B cell (primary cell): ENCODE measurements around the gene RAB11FIP3. TPM values are rescaled to one million over a fixed set of nuclear protein-coding genes. Genes with fewer than 3 reads are reported as not detected.

Experiments used
- ATAC-seq: fragments of 200-7000 bp; cut with Tn5 transposase; one replicate; pipeline ENCODE4 v1.10.0; 2021; ENCODE audit warnings: low read depth, mild to moderate bottlenecking, moderate number of reproducible peaks, moderate library complexity
- CTCF ChIA-PET: fragments of 350-600 bp; sonication (Branson Sonifier 250); formaldehyde crosslinking; loops from one replicate; lab custom pipeline; 2021; ENCODE audit warnings: antibody characterized with exemption, inconsistent platforms; lab: Charles Lee
- POLR2A ChIA-PET: fragments of 350-600 bp; sonication (Branson Sonifier 250); formaldehyde crosslinking; loops from one replicate; lab custom pipeline; 2021; ENCODE audit warnings: antibody characterized with exemption; lab: Charles Lee
- DNase-seq: peaks from one replicate; pipeline ENCODE4 v3.0.0; 2013
- H2AFZ ChIP-seq: 2 replicates; pipeline ENCODE4 v1.6.1; 2012; ENCODE audit warnings: mild to moderate bottlenecking, low read depth, low read length; ENCODE audit not compliant: insufficient read depth, poor library complexity, severe bottlenecking
- H3K27ac ChIP-seq, 2 donors: 1 replicate in 1 of 2; 2 replicates in 1 of 2; pipeline ENCODE4 v1.5.1; 2012 to 2013; ENCODE audit warnings: low read length in 2 of 2, mild to moderate bottlenecking in 2 of 2, moderate library complexity in 1 of 2
- H3K27me3 ChIP-seq, 4 experiments: fragments of 200-600 bp in 1 of 4; sonication (generic) in 1 of 4; replicated peaks in 1 of 4; 1 replicate in 2 of 4; 2 replicates in 2 of 4; pipeline versions ENCODE4 v1.6.1 to v1.7.0; 2013 to 2016; ENCODE audit warnings: low read length in 3 of 4, mild to moderate bottlenecking in 2 of 4, mixed read lengths in 1 of 4, moderate library complexity in 1 of 4; ENCODE audit not compliant: insufficient read depth in 4 of 4, control insufficient read depth in 3 of 4; ENCODE audit errors: control extremely low read depth in 1 of 4
- H3K36me3 ChIP-seq, 2 experiments: replicated peaks in 1 of 2; 1 replicate in 1 of 2; 2 replicates in 1 of 2; pipeline versions ENCODE4 v1.6.1 to v1.7.1; 2013; ENCODE audit warnings: low read length in 1 of 2; ENCODE audit not compliant: insufficient read depth in 2 of 2, control insufficient read depth in 1 of 2; ENCODE audit errors: control extremely low read depth in 1 of 2, extremely low read depth in 1 of 2
- H3K4me1 ChIP-seq, 2 donors: fragments of 200-600 bp in 1 of 2; sonication (generic) in 1 of 2; 1 replicate in 1 of 2; 2 replicates in 1 of 2; pipeline versions ENCODE4 v1.5.1 to v1.6.1; 2013 to 2017; ENCODE audit warnings: low read length in 2 of 2; ENCODE audit not compliant: control insufficient read depth in 2 of 2, insufficient read depth in 2 of 2
- H3K4me2 ChIP-seq: replicated peaks from 2 replicates; pipeline ENCODE3; 2012; ENCODE audit warnings: mild to moderate bottlenecking, low read depth, low read length; ENCODE audit not compliant: poor library complexity, severe bottlenecking
- H3K4me3 ChIP-seq, 5 experiments: fragments of 200-600 bp in 1 of 5; sonication (generic) in 1 of 5; 1 replicate in 3 of 5; 2 replicates in 2 of 5; pipeline versions ENCODE4 v1.5.1 to v1.7.0; 2011 to 2016; ENCODE audit warnings: low read length in 4 of 5, mild to moderate bottlenecking in 4 of 5, low read depth in 2 of 5, control low read depth in 1 of 5, moderate library complexity in 1 of 5; ENCODE audit not compliant: insufficient read depth in 1 of 5; ENCODE audit errors: control extremely low read depth in 1 of 5, extremely low read depth in 1 of 5
- H3K79me2 ChIP-seq: fragments of 200-600 bp; sonication (generic); one replicate; pipeline ENCODE4 v1.6.0; 2016; ENCODE audit warnings: low read length; ENCODE audit not compliant: control insufficient read depth, insufficient read depth
- H3K9ac ChIP-seq: fragments of 200-600 bp; sonication (generic); 2 replicates; pipeline ENCODE4 v1.6.1; 2017; ENCODE audit warnings: mild to moderate bottlenecking, low read length, moderate library complexity
- H3K9me3 ChIP-seq, 3 donors: one replicate each; pipeline versions ENCODE4 v1.6.1 to v1.7.1; 2013; ENCODE audit warnings: low read length in 2 of 3; ENCODE audit not compliant: control insufficient read depth in 2 of 3, insufficient read depth in 1 of 3; ENCODE audit errors: control extremely low read depth in 1 of 3
- H4K20me1 ChIP-seq: 2 replicates; pipeline ENCODE4 v1.6.0; 2012; ENCODE audit warnings: mild to moderate bottlenecking, low read length; ENCODE audit not compliant: insufficient read depth, control insufficient read depth, poor library complexity, severe bottlenecking
- H3K27ac Mint-ChIP-seq: one replicate; pipeline ENCODE4 v1.8.0; 2021; ENCODE audit warnings: mixed read lengths
- H3K27me3 Mint-ChIP-seq: one replicate; pipeline ENCODE4 v1.8.0; 2021; ENCODE audit warnings: mixed read lengths
- H3K4me1 Mint-ChIP-seq: one replicate; pipeline ENCODE4 v1.8.0; 2021; ENCODE audit warnings: mixed read lengths
- H3K4me3 Mint-ChIP-seq: one replicate; pipeline ENCODE4 v1.8.0; 2021; ENCODE audit warnings: mixed read lengths
- H3K9me3 Mint-ChIP-seq: one replicate; pipeline ENCODE4 v1.8.0; 2022; ENCODE audit warnings: mixed read lengths; ENCODE audit not compliant: insufficient read depth
- CTCF ChIP-seq: fragments of 200-600 bp; IDR thresholded peaks from one replicate; pipeline ENCODE4 v1.8.0; 2022; ENCODE audit warnings: antibody characterized with exemption, mild to moderate bottlenecking
- EZH2 ChIP-seq: IDR thresholded peaks from 2 replicates; pipeline ENCODE4 v1.6.1; 2012; ENCODE audit warnings: borderline replicate concordance, low read depth, mild to moderate bottlenecking, moderate library complexity, low read length; ENCODE audit not compliant: insufficient read depth, poor library complexity, severe bottlenecking
- WGBS: methylation state at CpG from one replicate; pipeline ENCODE4 v1.1.5; 2013; ENCODE audit warnings: missing lambda C conversion rate; ENCODE audit not compliant: insufficient coverage; 5-methylcytosine and 5-hydroxymethylcytosine counted together
- intact Hi-C: fragments of 100-400 bp; cut with micrococcal nuclease; formaldehyde crosslinking; loops from one replicate; pipeline ENCODE4 v1.10.0; 2022
- polyA plus RNA-seq: library from polyadenylated mRNA; depleted of rRNA; stranded (reverse); fragments of >200 nt; gene quantifications from 2 replicates; pipeline ENCODE4 v1.2.3, GENCODE V29; 2012
- total RNA-seq, 2 donors: library from RNA; stranded (reverse); fragments of 120-200 nt in 1 of 2; gene quantifications; 1 replicate in 1 of 2; 2 replicates in 1 of 2; pipeline versions ENCODE4 v1.2.3 to v1.2.4, GENCODE V29; 2013 to 2022

Gene RAB11FIP3
- total and polyA plus RNA-seq, 2 donors (not counting 1 experiment from before 2014, with no cell fraction given) = 24.3 to 57.2 TPM

GRCh38 chr16:515939-516226, 90.4 kb downstream of the RAB11FIP3 start:
- intact Hi-C loops = no loop called here
- H3K27ac Mint-ChIP-seq = no peak overlapping the region
- H3K4me1 Mint-ChIP-seq = no peaks in the 10 kb centered on the region
- TF ChIP-seq EZH2 = no peak
- no peak for TF ChIP-seq CTCF
- H3K9me3 ChIP-seq = no peaks in the 10 kb centered on the region
- no peak overlapping the region for H3K4me3 ChIP-seq
- DNase-seq (no peak), ATAC-seq (no peak)
- POLR2A ChIA-PET = no interaction called here
- no peak overlapping the region for H3K4me3 Mint-ChIP-seq
- H2AFZ ChIP-seq = no peak overlapping the region
- peaks cover 0 to 2% of the 10 kb centered on the region in 2 experiments for H3K36me3 ChIP-seq
- no peak overlapping the region for H3K9ac ChIP-seq
- no peaks in the 10 kb centered on the region for H3K27me3 ChIP-seq
- no peaks in the 10 kb centered on the region for H4K20me1 ChIP-seq
- H3K4me2 ChIP-seq = no peak overlapping the region
- no peaks in the 10 kb centered on the region for H3K79me2 ChIP-seq
- H3K9me3 Mint-ChIP-seq = no peaks in the 10 kb centered on the region
- 96% methylated on average over 10 of the region's 11 CpGs for WGBS
- no peaks in the 10 kb centered on the region for H3K27me3 Mint-ChIP-seq
- no peak overlapping the region for H3K27ac ChIP-seq
- no peaks in the 10 kb centered on the region for H3K4me1 ChIP-seq
- CTCF ChIA-PET = no interaction called here

GRCh38 chr16:516301-516700, 90.9 kb downstream of the RAB11FIP3 start:
- H3K4me1 ChIP-seq = no peaks in the 10 kb centered on the region
- no peaks in the 10 kb centered on the region for H4K20me1 ChIP-seq
- Mint-ChIP-seq H3K27ac (no peak overlapping the region), H3K4me1 (no peaks in the 10 kb centered on the region), H3K9me3 (no peaks in the 10 kb centered on the region), H3K4me3 (no peak overlapping the region), H3K27me3 (no peaks in the 10 kb centered on the region)
- ChIA-PET CTCF (no interaction called here), POLR2A (no interaction called here)
- WGBS = 98% methylated on average over 7 of the region's 8 CpGs
- no peak overlapping the region for H3K4me2 ChIP-seq
- peaks cover 0 to 2% of the 10 kb centered on the region in 2 experiments for H3K36me3 ChIP-seq
- TF ChIP-seq CTCF (no peak), EZH2 (no peak)
- no peaks in the 10 kb centered on the region for H3K27me3 ChIP-seq
- no peaks in the 10 kb centered on the region for H3K79me2 ChIP-seq
- ATAC-seq (no peak), DNase-seq (no peak)
- no peak overlapping the region for H3K4me3 ChIP-seq
- no peaks in the 10 kb centered on the region for H3K9me3 ChIP-seq
- H3K27ac ChIP-seq = no peak overlapping the region
- no peak overlapping the region for H3K9ac ChIP-seq
- H2AFZ ChIP-seq = no peak overlapping the region
- intact Hi-C loops = no loop called here
